ENCODE measurements around the gene KCTD7.
A peak's percentile ranks its signal among the peaks of the same experiment; 100 is the strongest.
"Not testable (repeated sequence)": the region's sequence is repeated elsewhere in the genome, so short reads cannot be mapped to it uniquely, and the experiment has no call there.

KCTD7 gene

DNA sequence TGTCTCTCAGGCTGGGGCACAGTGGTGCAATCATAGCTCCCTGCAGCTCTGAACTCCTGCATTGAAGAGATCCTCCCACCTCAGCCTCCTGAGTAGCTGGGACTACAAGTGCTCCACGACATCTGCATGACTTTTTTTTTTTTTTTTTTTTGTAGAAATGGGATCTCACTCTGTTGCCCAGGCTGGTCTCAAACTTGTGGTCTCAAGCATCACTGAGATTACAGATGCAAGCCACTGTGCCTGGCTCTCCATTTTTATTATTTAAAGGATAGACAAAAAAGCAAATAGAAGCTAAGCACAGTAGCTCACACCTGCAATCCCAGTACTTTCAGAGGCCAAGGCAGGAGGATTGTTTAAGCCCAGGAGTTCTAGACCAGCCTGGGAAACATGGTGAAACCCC is 13.0 kb upstream of the KCTD7 start:
- no peak for TF ChIP-seq CTCF (conservative IDR thresholded peaks at IDR 0.05; ENCODE audit: low read depth, low read length)
- H3K4me3 ChIP-seq (ENCODE audit: low read length), result no peak overlapping the region
- DNase-seq (ENCODE audit: low read depth), result no peak

DNA sequence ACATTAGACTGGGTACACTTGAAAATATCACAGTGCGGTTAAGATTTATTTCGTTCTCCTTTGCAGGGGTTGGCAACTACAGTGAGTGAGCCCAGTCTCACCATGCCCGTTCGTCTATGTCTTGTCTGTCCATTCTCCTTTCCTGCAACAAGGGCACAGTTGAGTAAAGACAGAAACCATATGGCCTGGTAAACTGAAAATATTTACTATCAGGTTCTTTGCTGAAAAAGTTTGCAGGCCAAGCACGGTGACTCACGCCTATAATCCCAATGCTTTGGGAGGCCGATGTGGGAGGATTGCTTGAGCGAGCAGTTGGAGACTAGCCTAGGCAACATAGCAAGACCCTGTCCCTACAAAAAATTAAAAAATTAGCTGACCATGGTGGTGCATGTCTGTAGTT is 11.4 kb upstream of the KCTD7 start:
- no peak overlapping the region for H3K4me3 ChIP-seq (ENCODE audit: low read length)
- DNase-seq (ENCODE audit: low read depth), result no peak
- no peak for TF ChIP-seq CTCF (conservative IDR thresholded peaks at IDR 0.05; ENCODE audit: low read depth, low read length)

GRCh38 chr7:66619341-66619948 is 9.2 kb upstream of the KCTD7 start:
- not testable (repeated sequence) for DNase-seq (ENCODE audit: low read depth); H3K4me3 ChIP-seq (ENCODE audit: low read length)

- DNase-seq (ENCODE audit: low read depth), result no peak
- no peak for TF ChIP-seq CTCF (conservative IDR thresholded peaks at IDR 0.05; ENCODE audit: low read depth, low read length)
- H3K4me3 ChIP-seq (ENCODE audit: low read length), result no peak overlapping the region
Measured at GRCh38 chr7:66626331-66626934, 2.2 kb upstream of the KCTD7 start.

DNA sequence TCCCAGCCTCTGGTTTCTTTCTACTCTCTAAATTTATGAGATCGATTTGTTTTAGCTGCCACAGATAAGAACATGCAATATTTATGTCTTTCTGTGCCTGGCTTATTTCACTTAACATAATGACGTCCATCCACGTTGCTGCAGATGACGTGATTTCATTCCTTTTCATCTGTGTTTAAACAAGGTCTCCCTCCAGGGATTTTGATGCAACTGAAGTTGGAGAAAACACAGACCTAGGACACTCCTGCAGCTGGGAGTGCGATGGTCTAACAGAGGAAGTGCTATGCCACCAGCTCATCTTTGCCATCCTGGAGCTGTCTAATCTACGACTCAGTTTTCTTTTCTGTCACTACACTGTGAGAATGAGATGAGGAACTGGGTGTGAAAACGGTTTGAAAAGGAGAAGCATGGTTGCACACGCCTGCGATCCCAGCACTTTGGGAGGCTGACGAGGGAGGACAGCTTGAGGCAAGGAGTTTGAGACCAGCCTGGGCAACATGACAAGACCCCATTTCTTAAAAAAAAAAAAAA is 1.5 kb upstream of the KCTD7 start:
- no peak for TF ChIP-seq CTCF (conservative IDR thresholded peaks at IDR 0.05; ENCODE audit: low read depth, low read length)
- DNase-seq (ENCODE audit: low read depth), result no peak
- no peak overlapping the region for H3K4me3 ChIP-seq (ENCODE audit: low read length)

GRCh38 chr7:66627881-66628360 is 760 bp upstream of the KCTD7 start:
- DNase-seq (ENCODE audit: low read depth), result no peak
- TF ChIP-seq CTCF (conservative IDR thresholded peaks at IDR 0.05; ENCODE audit: low read depth, low read length), result no peak
- peak overlapping the region; percentile 84 for H3K4me3 ChIP-seq (ENCODE audit: low read length)

DNA sequence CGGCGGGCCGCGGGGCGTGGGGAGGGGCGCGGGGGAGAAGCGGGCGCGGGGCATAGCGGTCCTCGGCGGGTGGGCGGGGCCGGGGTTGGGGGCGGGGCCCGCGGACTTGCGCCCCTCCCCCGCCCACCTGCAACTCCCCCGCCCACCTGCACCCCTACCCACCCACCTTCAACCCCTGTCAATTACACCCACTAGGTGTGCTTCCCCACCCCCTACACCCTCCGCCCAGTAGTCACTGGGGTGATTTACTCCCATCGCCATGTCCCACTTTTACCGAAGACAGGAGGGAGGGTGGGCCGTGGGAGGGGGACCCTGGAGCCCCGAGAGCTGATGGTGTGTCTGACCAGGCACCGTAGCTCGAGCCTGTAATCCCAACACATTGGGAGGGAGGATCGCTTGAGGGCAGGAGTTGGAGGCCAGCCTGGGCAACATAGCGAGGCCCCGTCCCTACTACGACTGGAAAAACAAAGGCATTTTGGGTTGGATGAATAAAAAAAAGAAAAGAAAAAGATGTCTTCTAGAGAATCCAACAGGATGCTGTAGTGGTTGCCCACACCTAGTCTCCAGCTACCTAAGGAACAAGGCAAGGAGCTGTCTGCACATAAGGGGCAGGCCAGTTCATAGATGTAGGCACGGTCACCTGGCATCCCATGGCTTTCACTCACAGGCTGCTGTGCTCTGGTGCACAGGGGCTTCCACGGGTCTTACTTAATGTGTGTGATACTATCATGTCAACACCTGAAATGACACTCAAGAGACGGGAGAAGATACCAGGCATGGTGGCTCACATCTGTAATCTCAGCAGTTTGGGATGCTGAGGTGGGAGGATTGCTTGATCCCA is 761 bp downstream of the KCTD7 start:
- DNase-seq (ENCODE audit: low read depth), result no peak
- peak overlapping the region; percentile 61 for H3K4me3 ChIP-seq (ENCODE audit: low read length)
- no peak for TF ChIP-seq CTCF (conservative IDR thresholded peaks at IDR 0.05; ENCODE audit: low read depth, low read length)

All from retinal pigment epithelial cell (primary cell).